Measurements from ENCODE around the gene OBSCN. TPM values are rescaled to one million over a fixed set of nuclear protein-coding genes. Genes with fewer than 3 reads are reported as not detected.

Gene OBSCN
- total RNA-seq, 1 donor from 2014 or later: 1.5 TPM

- DNase-seq (ENCODE audit: extremely low read depth, low read depth, low spot score): peak; percentile 12
Measured at GRCh38 chr1:228393268-228393701, 185.4 kb downstream of the OBSCN start.

- DNase-seq (ENCODE audit: extremely low read depth, low read depth, low spot score): no peak
Measured at GRCh38 chr1:228393811-228394570, 186.1 kb downstream of the OBSCN start.

GRCh38 chr1:228394571-228395394, 186.9 kb downstream of the OBSCN start:
- DNase-seq (ENCODE audit: extremely low read depth, low read depth, low spot score): no peak

GRCh38 chr1:228396770-228397662, 189.2 kb downstream of the OBSCN start:
- DNase-seq (ENCODE audit: extremely low read depth, low read depth, low spot score): no peak

- no peak for DNase-seq (ENCODE audit: extremely low read depth, low read depth, low spot score)
Measured at GRCh38 chr1:228397966-228398365, 190.1 kb downstream of the OBSCN start.

- DNase-seq (ENCODE audit: extremely low read depth, low read depth, low spot score): no peak
Measured at GRCh38 chr1:228398741-228399461, 191.1 kb downstream of the OBSCN start.

GRCh38 chr1:228399531-228400236, 191.8 kb downstream of the OBSCN start:
- no peak for DNase-seq (ENCODE audit: extremely low read depth, low read depth, low spot score)

- no peak for DNase-seq (ENCODE audit: extremely low read depth, low read depth, low spot score)
Measured at GRCh38 chr1:228400237-228400651, 192.4 kb downstream of the OBSCN start.

GRCh38 chr1:228400692-228401454, 193.0 kb downstream of the OBSCN start:
- no peak for DNase-seq (ENCODE audit: extremely low read depth, low read depth, low spot score)

GRCh38 chr1:228401782-228402640, 194.2 kb downstream of the OBSCN start:
- no peak for DNase-seq (ENCODE audit: extremely low read depth, low read depth, low spot score)

GRCh38 chr1:228402641-228403025, 194.8 kb downstream of the OBSCN start:
- DNase-seq (ENCODE audit: extremely low read depth, low read depth, low spot score): no peak

GRCh38 chr1:228403231-228403631, 195.4 kb downstream of the OBSCN start:
- no peak for DNase-seq (ENCODE audit: extremely low read depth, low read depth, low spot score)

- no peak for DNase-seq (ENCODE audit: extremely low read depth, low read depth, low spot score)
Measured at GRCh38 chr1:228404107-228404720, 196.4 kb downstream of the OBSCN start.

- DNase-seq (ENCODE audit: extremely low read depth, low read depth, low spot score): no peak
Measured at GRCh38 chr1:228405200-228405978, 197.5 kb downstream of the OBSCN start.

- no peak for DNase-seq (ENCODE audit: extremely low read depth, low read depth, low spot score)
Measured at GRCh38 chr1:228405979-228406228, 198.1 kb downstream of the OBSCN start.

- no peak for DNase-seq (ENCODE audit: extremely low read depth, low read depth, low spot score)
Measured at GRCh38 chr1:228407106-228408040, 199.5 kb downstream of the OBSCN start.

All from glomerular endothelial cell (primary cell).